ENCODE results near the gene RIMOC1. TPM values are rescaled to one million over a fixed set of nuclear protein-coding genes. Genes with fewer than 3 reads are reported as not detected.
A peak's percentile ranks its signal among the peaks of the same experiment; 100 is the strongest.

Gene RIMOC1
- 40.4 and 45.4 TPM in 2 replicates for total RNA-seq (2022)
- Bru-seq, nascent RNA: percentile 94 among the genes with signal in this experiment
- percentile 98 among the genes with signal in this experiment for BruChase-seq, experiment 1, labeled RNA remaining after a 6-hour chase
- BruChase-seq, experiment 2, labeled RNA remaining after a 2-hour chase: percentile 98 among the genes with signal in this experiment
- long read RNA-seq, full-length matches to known transcripts: 5 of 15 reads
- long read RNA-seq, partial matches to known transcripts: 2 of 15 reads
- long read RNA-seq, other reads (novel, unspliced or antisense): 8 of 15 reads

GRCh38 chr5:41903892-41904799 lies at the start of gene RIMOC1:
Gene RIMOC1, plus strand, starts transcription at chr5:41904344. Its CDS starts 24 bp downstream, at chr5:41904368.
- Mint-ChIP-seq H3K27me3 (ENCODE audit: insufficient read depth, unreplicated experiment) (no peaks in the 10 kb centered on the region), H3K4me1 (ENCODE audit: insufficient read depth, unreplicated experiment) (peaks cover 36% of the 10 kb centered on the region), H3K9me3 (ENCODE audit: unreplicated experiment) (no peaks in the 10 kb centered on the region), H3K36me3 (ENCODE audit: insufficient read depth, unreplicated experiment) (peaks cover 30% of the 10 kb centered on the region), H3K4me3 (ENCODE audit: unreplicated experiment) (peak within 1 kb of the TSS; percentile 97), H3K27ac (ENCODE audit: low read depth, unreplicated experiment) (peak within 1 kb of the TSS; percentile 100)
- ChIA-PET CTCF (interaction anchor here (0.6 to 1.5 kb wide), 8 partner anchors 21 to 1071 kb away, joined by 3 to 4 read pairs (median 3); partner anchors contain the start of gene FBXO4), POLR2A (interaction anchor here (0.6 to 3.0 kb wide), 45 partner anchors 9 to 1227 kb away, joined by 3 to 57 read pairs (median 4); partner anchors contain the start of genes CARD6, FBXO4, GHR and OXCT1)
- peak; percentile 99 for DNase-seq (ENCODE audit: unreplicated experiment)
- TSS peak; percentile 50 for BruUV-seq (replicated peaks)
- intact Hi-C loops (cut with micrococcal nuclease): loop anchor here (1.0 to 2.0 kb wide), 2 partner anchors 21 to 35 kb away; partner anchors contain the start of gene FBXO4
- no peak for TF ChIP-seq CTCF (IDR thresholded peaks at IDR 0.05; ENCODE audit: unreplicated experiment)

GRCh38 chr5:41856644-41857491 lies 47.3 kb upstream of the RIMOC1 start:
- no peak overlapping the region for H3K4me3 Mint-ChIP-seq (ENCODE audit: unreplicated experiment)
- DNase-seq (ENCODE audit: unreplicated experiment): peak; percentile 81
- no peaks in the 10 kb centered on the region for H3K27me3 Mint-ChIP-seq (ENCODE audit: insufficient read depth, unreplicated experiment)
- H3K36me3 Mint-ChIP-seq (ENCODE audit: insufficient read depth, unreplicated experiment): peaks cover 46% of the 10 kb centered on the region
- POLR2A ChIA-PET: interaction anchor here (0.7 to 2.1 kb wide), 7 partner anchors 12 to 801 kb away, joined by 3 to 12 read pairs (median 4); partner anchors contain the start of gene RIMOC1
- H3K27ac Mint-ChIP-seq (ENCODE audit: low read depth, unreplicated experiment): no peak overlapping the region
- CTCF ChIA-PET: interaction anchor here (0.6 to 5.1 kb wide), 38 partner anchors 10 to 1566 kb away, joined by 3 to 46 read pairs (median 4); partner anchors contain the start of genes GHR and RIMOC1
- TF ChIP-seq CTCF (IDR thresholded peaks at IDR 0.05; ENCODE audit: unreplicated experiment): peak; percentile 73
- no peaks in the 10 kb centered on the region for H3K4me1 Mint-ChIP-seq (ENCODE audit: insufficient read depth, unreplicated experiment)
- intact Hi-C loops (cut with micrococcal nuclease): loop anchor here (1.0 to 5.0 kb wide), 9 partner anchors 50 to 1032 kb away; partner anchors contain the start of genes FBXO4 and GHR
- BruUV-seq (replicated peaks): no TSS peak
- H3K9me3 Mint-ChIP-seq (ENCODE audit: unreplicated experiment): no peaks in the 10 kb centered on the region

GRCh38 chr5:41857989-41858388 lies 46.2 kb upstream of the RIMOC1 start:
- H3K27ac Mint-ChIP-seq (ENCODE audit: low read depth, unreplicated experiment): no peak overlapping the region
- no peaks in the 10 kb centered on the region for H3K4me1 Mint-ChIP-seq (ENCODE audit: insufficient read depth, unreplicated experiment)
- intact Hi-C loops (cut with micrococcal nuclease): loop anchor here (2.0 to 5.0 kb wide), 5 partner anchors 49 to 1031 kb away; partner anchors contain the start of gene GHR
- H3K27me3 Mint-ChIP-seq (ENCODE audit: insufficient read depth, unreplicated experiment): no peaks in the 10 kb centered on the region
- ChIA-PET POLR2A (interaction anchor here (0.7 to 1.9 kb wide), 2 partner anchors 46 to 200 kb away, joined by 3 to 8 read pairs; partner anchors contain the start of gene RIMOC1), CTCF (interaction anchor here (0.7 to 5.1 kb wide), 8 partner anchors 9 to 1031 kb away, joined by 3 to 43 read pairs (median 11); no protein-coding TSS in a partner anchor)
- TF ChIP-seq CTCF (IDR thresholded peaks at IDR 0.05; ENCODE audit: unreplicated experiment): no peak
- H3K4me3 Mint-ChIP-seq (ENCODE audit: unreplicated experiment): no peak overlapping the region
- no TSS peak for BruUV-seq (replicated peaks)
- peaks cover 38% of the 10 kb centered on the region for H3K36me3 Mint-ChIP-seq (ENCODE audit: insufficient read depth, unreplicated experiment)
- DNase-seq (ENCODE audit: unreplicated experiment): no peak
- no peaks in the 10 kb centered on the region for H3K9me3 Mint-ChIP-seq (ENCODE audit: unreplicated experiment)
